CD8-positive, alpha-beta memory T cell (primary cell): ENCODE data around the gene ODAD3. TPM values are rescaled to one million over a fixed set of nuclear protein-coding genes. Genes with fewer than 3 reads are reported as not detected.
"Not testable (repeated sequence)": the region's sequence is repeated elsewhere in the genome, so short reads cannot be mapped to it uniquely, and the experiment has no call there.

Experiments
- CTCF ChIA-PET: fragments of 350-600 bp; sonication (Branson Sonifier 250); formaldehyde crosslinking; loops from one replicate; lab custom pipeline; 2021; ENCODE audit warnings: antibody characterized with exemption; lab: Charles Lee
- POLR2A ChIA-PET: fragments of 350-600 bp; sonication (Branson Sonifier 250); formaldehyde crosslinking; loops from one replicate; lab custom pipeline; 2021; ENCODE audit warnings: antibody characterized with exemption; lab: Charles Lee
- DNase-seq, 5 donors: peaks; one replicate each; pipeline versions ENCODE4 v3.0.0 to v3.0.0-alpha.2; 2020 to 2022; ENCODE audit warnings: mixed read lengths in 1 of 5
- H3K27ac ChIP-seq: one replicate; pipeline ENCODE4 v1.7.0; 2013; ENCODE audit warnings: low read depth, mild to moderate bottlenecking, low read length, moderate library complexity
- H3K27me3 ChIP-seq: 2 replicates; pipeline ENCODE4 v1.7.0; 2013; ENCODE audit warnings: low read length, mild to moderate bottlenecking; ENCODE audit not compliant: insufficient read depth, poor library complexity, severe bottlenecking
- H3K36me3 ChIP-seq: 2 replicates; pipeline ENCODE4 v1.7.0; 2013; ENCODE audit warnings: mild to moderate bottlenecking, low read length, moderate library complexity; ENCODE audit not compliant: insufficient read depth
- H3K4me1 ChIP-seq: 2 replicates; pipeline ENCODE4 v1.7.0; 2013; ENCODE audit warnings: mild to moderate bottlenecking, low read length, moderate library complexity; ENCODE audit not compliant: insufficient read depth
- H3K4me3 ChIP-seq: 2 replicates; pipeline ENCODE4 v1.7.0; 2013; ENCODE audit warnings: mild to moderate bottlenecking, low read length
- H3K9me3 ChIP-seq: 2 replicates; pipeline ENCODE4 v1.7.0; 2013; ENCODE audit warnings: mild to moderate bottlenecking, low read length
- H3K27ac Mint-ChIP-seq, 8 donors: one replicate each; pipeline ENCODE4 v1.8.0; 2020 to 2021; ENCODE audit warnings: mixed read lengths in 8 of 8, mild to moderate bottlenecking in 6 of 8, inconsistent platforms in 3 of 8, moderate library complexity in 3 of 8
- H3K27me3 Mint-ChIP-seq, 2 donors: one replicate each; pipeline ENCODE4 v1.8.0; 2020 to 2021; ENCODE audit warnings: mixed read lengths in 2 of 2, mild to moderate bottlenecking in 1 of 2, moderate library complexity in 1 of 2
- H3K36me3 Mint-ChIP-seq, 3 donors: one replicate each; pipeline ENCODE4 v1.8.0; 2020 to 2021; ENCODE audit warnings: mixed read lengths in 3 of 3, inconsistent platforms in 1 of 3, mild to moderate bottlenecking in 1 of 3
- H3K4me1 Mint-ChIP-seq, 3 donors: one replicate each; pipeline ENCODE4 v1.8.0; 2020 to 2021; ENCODE audit warnings: mixed read lengths in 3 of 3, inconsistent platforms in 1 of 3, mild to moderate bottlenecking in 1 of 3
- H3K4me3 Mint-ChIP-seq, 7 donors: one replicate each; pipeline ENCODE4 v1.8.0; 2020 to 2021; ENCODE audit warnings: mixed read lengths in 7 of 7, mild to moderate bottlenecking in 6 of 7, moderate library complexity in 4 of 7, inconsistent platforms in 2 of 7
- H3K9me3 Mint-ChIP-seq, 5 donors: one replicate each; pipeline ENCODE4 v1.8.0; 2020 to 2022; ENCODE audit warnings: mixed read lengths in 5 of 5, mild to moderate bottlenecking in 3 of 5, moderate library complexity in 2 of 5, inconsistent platforms in 1 of 5
- polyA plus RNA-seq: library from polyadenylated mRNA; unstranded; fragments of 300-500 nt; fragmentation: Illumina TruSeq; gene quantifications from one replicate; pipeline ENCODE4 v1.2.3, GENCODE V29; 2021
- total RNA-seq, 2 experiments: library from RNA; stranded (reverse); gene quantifications; one replicate each; pipeline ENCODE4 v1.2.3, GENCODE V29; 2021

Gene ODAD3
- total and polyA plus RNA-seq, 3 experiments from 2014 or later, result 0.11 to 0.24 TPM; not detected in 1

GRCh38 chr19:11444059-11444458 is 9.1 kb upstream of the ODAD3 start:
- H3K27ac Mint-ChIP-seq, result no peak overlapping the region
- no peak for DNase-seq
- CTCF ChIA-PET, result interaction anchor here (1.0 to 1.6 kb wide), 3 partner anchors 63 to 306 kb away, joined by 3 to 4 read pairs (median 3); no protein-coding TSS in a partner anchor
- H3K27me3 Mint-ChIP-seq, result no peaks in the 10 kb centered on the region
- no peaks in the 10 kb centered on the region for H3K4me1 ChIP-seq
- no peaks in the 10 kb centered on the region for H3K9me3 ChIP-seq
- H3K36me3 Mint-ChIP-seq, result peaks cover 3 to 78% (median 3%) of the 10 kb centered on the region in 3 donors
- H3K4me3 Mint-ChIP-seq, result no peak overlapping the region
- no peak overlapping the region for H3K27ac ChIP-seq
- H3K36me3 ChIP-seq, result peaks cover 21% of the 10 kb centered on the region
- H3K4me3 ChIP-seq, result no peak overlapping the region
- H3K4me1 Mint-ChIP-seq, result peaks cover 0 to 12% (median 8%) of the 10 kb centered on the region in 3 donors
- POLR2A ChIA-PET, result no interaction called here
- H3K27me3 ChIP-seq, result no peaks in the 10 kb centered on the region
- no peaks in the 10 kb centered on the region for H3K9me3 Mint-ChIP-seq

- Histone ChIP-seq H3K27ac (no peak overlapping the region), H3K27me3 (no peaks in the 10 kb centered on the region), H3K4me3 (no peak overlapping the region), H3K4me1 (peaks cover 19% of the 10 kb centered on the region), H3K36me3 (peaks cover 29% of the 10 kb centered on the region), H3K9me3 (no peaks in the 10 kb centered on the region)
- CTCF ChIA-PET, result no interaction called here
- Mint-ChIP-seq H3K27ac (peak overlapping the region in 2 of 8 donors; percentile 54 to 85), H3K4me3 (peak overlapping the region in 4 of 7 donors; percentile 57 to 92 (median 69)), H3K4me1 (peaks cover 28 to 38% (median 32%) of the 10 kb centered on the region in 3 donors), H3K27me3 (peaks cover 0 to 4% of the 10 kb centered on the region in 2 donors), H3K9me3 (no peaks in the 10 kb centered on the region), H3K36me3 (peaks cover 3 to 60% (median 7%) of the 10 kb centered on the region in 3 donors)
- DNase-seq, result no peak
- POLR2A ChIA-PET, result no interaction called here
These were observed 3.0 kb upstream of the ODAD3 start for GRCh38 chr19:11437955-11438354.

DNA sequence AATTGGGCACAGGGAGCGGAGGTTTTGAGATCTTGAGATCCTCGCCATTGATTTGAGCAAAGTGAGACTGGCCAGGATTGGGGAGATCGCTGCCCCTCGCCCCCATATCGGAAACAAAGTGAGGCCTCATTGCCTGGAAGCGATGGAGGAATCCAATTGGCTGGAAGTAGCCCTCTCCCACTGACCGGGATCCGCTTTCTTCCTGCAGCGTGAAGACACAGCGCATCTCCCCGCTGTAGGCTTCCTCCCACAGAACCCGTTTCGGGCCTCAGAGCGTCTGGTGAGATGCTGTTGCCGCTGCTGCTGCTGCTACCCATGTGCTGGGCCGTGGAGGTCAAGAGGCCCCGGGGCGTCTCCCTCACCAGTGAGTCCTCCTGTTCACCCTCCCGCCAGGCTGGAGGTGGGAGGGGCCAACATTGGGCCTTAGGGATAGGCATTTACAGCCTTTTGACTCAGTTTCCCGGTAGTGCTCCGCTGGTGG is 952 bp upstream of the ODAD3 start:
- CTCF ChIA-PET, result interaction anchor here (0.6 to 2.4 kb wide), 11 partner anchors 12 to 253 kb away, joined by 3 to 19 read pairs (median 4); partner anchors contain the start of gene SWSAP1

DNA sequence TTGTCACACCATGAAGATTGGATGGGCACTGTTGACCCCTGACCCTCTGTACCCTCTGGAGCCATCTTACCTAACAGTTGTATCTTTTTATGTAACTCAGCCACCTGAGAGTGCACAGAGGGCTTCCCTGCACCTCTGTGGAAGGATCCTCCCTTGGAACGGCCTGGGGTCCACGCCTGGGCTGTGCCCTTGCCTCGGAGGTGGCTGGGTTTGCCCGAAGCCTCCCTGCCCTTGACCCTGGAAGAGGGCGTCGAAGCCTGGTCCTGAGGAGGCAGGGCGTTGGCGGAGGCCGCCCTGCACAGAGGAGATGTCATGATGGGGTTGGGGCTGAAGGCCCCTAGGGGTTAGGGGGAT is 241 bp downstream of the ODAD3 start:
- peak overlapping the region; percentile 95 for H3K4me3 ChIP-seq
- POLR2A ChIA-PET, result interaction anchor here (0.5 to 1.8 kb wide), 4 partner anchors 52 to 1068 kb away, joined by 5 to 17 read pairs (median 10); partner anchors contain the start of gene SWSAP1
- H3K27me3 Mint-ChIP-seq, result peaks cover 7% of the 10 kb centered on the region in 2 donors

More for the DNA sequence above, 952 bp upstream of the ODAD3 start:
- peaks cover 0 to 41% (median 5%) of the 10 kb centered on the region in 3 donors for H3K36me3 Mint-ChIP-seq
- Histone ChIP-seq H3K27me3 (no peaks in the 10 kb centered on the region), H3K27ac (peak overlapping the region; percentile 83), H3K36me3 (peaks cover 17% of the 10 kb centered on the region), H3K4me3 (peak overlapping the region; percentile 95), H3K9me3 (no peaks in the 10 kb centered on the region), H3K4me1 (peaks cover 19% of the 10 kb centered on the region)
- H3K27me3 Mint-ChIP-seq, result peaks cover 0 to 4% of the 10 kb centered on the region in 2 donors
- DNase-seq, result no peak
- peak overlapping the region; percentile 92 to 100 (median 99) for H3K4me3 Mint-ChIP-seq
- POLR2A ChIA-PET, result interaction anchor here (0.6 to 1.8 kb wide), 5 partner anchors 16 to 61 kb away, joined by 4 to 17 read pairs (median 5); partner anchors contain the start of gene SWSAP1
- H3K9me3 Mint-ChIP-seq, result no peaks in the 10 kb centered on the region
- peak overlapping the region; percentile 91 to 99 (median 98) for H3K27ac Mint-ChIP-seq
- H3K4me1 Mint-ChIP-seq, result peaks cover 22 to 32% (median 27%) of the 10 kb centered on the region in 3 donors

GRCh38 chr19:11433526-11433925 is 1.4 kb downstream of the ODAD3 start:
- DNase-seq, H3K9me3 Mint-ChIP-seq, H3K9me3 ChIP-seq, H3K27ac ChIP-seq, H3K27me3 Mint-ChIP-seq, H3K4me3 ChIP-seq, H3K27me3 ChIP-seq, POLR2A ChIA-PET: not testable (repeated sequence)
- Mint-ChIP-seq H3K4me3 (peak overlapping the region in 2 of 7 donors; percentile 18 to 19), H3K36me3 (peaks cover 0 to 26% (median 5%) of the 10 kb centered on the region in 3 donors), H3K4me1 (peaks cover 20 to 32% (median 26%) of the 10 kb centered on the region in 3 donors), H3K27ac (peak overlapping the region in 1 of 8 donors; percentile 71)
- CTCF ChIA-PET, result interaction anchor here (2.4 kb wide), 1 partner anchor 50 kb away, joined by 6 read pairs; no protein-coding TSS in a partner anchor
- peaks cover 19% of the 10 kb centered on the region for H3K4me1 ChIP-seq
- peaks cover 15% of the 10 kb centered on the region for H3K36me3 ChIP-seq

More for the DNA sequence above, 241 bp downstream of the ODAD3 start:
- Mint-ChIP-seq H3K4me1 (peaks cover 20 to 32% (median 26%) of the 10 kb centered on the region in 3 donors), H3K27ac (peak overlapping the region; percentile 88 to 99 (median 96)), H3K4me3 (peak overlapping the region; percentile 92 to 100 (median 99)), H3K9me3 (no peaks in the 10 kb centered on the region), H3K36me3 (peaks cover 0 to 32% (median 5%) of the 10 kb centered on the region in 3 donors)
- peak overlapping the region; percentile 83 for H3K27ac ChIP-seq
- peaks cover 15% of the 10 kb centered on the region for H3K36me3 ChIP-seq
- CTCF ChIA-PET, result interaction anchor here (1.0 to 2.4 kb wide), 9 partner anchors 14 to 717 kb away, joined by 3 to 19 read pairs (median 3); partner anchors contain the start of genes DNM2 and SWSAP1
- H3K4me1 ChIP-seq, result peaks cover 19% of the 10 kb centered on the region
- no peaks in the 10 kb centered on the region for H3K27me3 ChIP-seq
- no peak for DNase-seq
- H3K9me3 ChIP-seq, result no peaks in the 10 kb centered on the region

DNA sequence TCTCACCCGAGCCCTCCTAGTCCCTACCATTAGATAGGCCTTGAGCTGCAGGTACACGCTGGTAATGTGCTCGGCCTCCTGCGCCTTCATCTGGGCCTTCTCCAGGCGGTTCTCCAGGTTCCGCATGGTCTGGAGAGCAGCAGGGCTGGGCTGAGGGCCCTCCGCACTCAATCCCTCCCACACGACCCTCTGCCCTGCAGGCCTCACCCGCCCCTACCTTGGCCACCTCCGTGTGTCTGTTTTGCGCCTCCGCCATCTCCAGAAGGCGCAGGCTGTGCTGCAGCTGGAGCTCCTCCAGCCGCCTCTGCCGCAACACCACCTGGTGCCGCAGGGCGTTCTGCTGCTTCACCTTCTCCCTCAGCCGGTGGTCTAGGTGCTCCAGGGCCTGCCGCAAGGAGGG is 8.3 kb downstream of the ODAD3 start:
- Histone ChIP-seq H3K27me3 (peaks cover 17% of the 10 kb centered on the region), H3K27ac (no peak overlapping the region), H3K9me3 (no peaks in the 10 kb centered on the region), H3K36me3 (no peaks in the 10 kb centered on the region), H3K4me1 (peaks cover 21% of the 10 kb centered on the region), H3K4me3 (no peak overlapping the region)
- Mint-ChIP-seq H3K27ac (no peak overlapping the region), H3K4me3 (no peak overlapping the region), H3K36me3 (no peaks in the 10 kb centered on the region), H3K4me1 (peaks cover 15 to 23% (median 18%) of the 10 kb centered on the region in 3 donors), H3K27me3 (peaks cover 24 to 29% of the 10 kb centered on the region in 2 donors), H3K9me3 (no peaks in the 10 kb centered on the region)
- ChIA-PET POLR2A (no interaction called here), CTCF (no interaction called here)
- DNase-seq, result no peak

- no peaks in the 10 kb centered on the region for H3K9me3 Mint-ChIP-seq
- POLR2A ChIA-PET, result no interaction called here
- Histone ChIP-seq H3K9me3 (no peaks in the 10 kb centered on the region), H3K27ac (no peak overlapping the region), H3K36me3 (no peaks in the 10 kb centered on the region), H3K4me3 (no peak overlapping the region), H3K27me3 (peaks cover 24% of the 10 kb centered on the region), H3K4me1 (peaks cover 29% of the 10 kb centered on the region)
- peaks cover 31 to 37% of the 10 kb centered on the region in 2 donors for H3K27me3 Mint-ChIP-seq
- CTCF ChIA-PET, result no interaction called here
- no peaks in the 10 kb centered on the region for H3K36me3 Mint-ChIP-seq
- peaks cover 22 to 31% (median 26%) of the 10 kb centered on the region in 3 donors for H3K4me1 Mint-ChIP-seq
- H3K4me3 Mint-ChIP-seq, result no peak overlapping the region
- H3K27ac Mint-ChIP-seq, result peak overlapping the region in 1 of 8 donors; percentile 86
- no peak for DNase-seq
These were observed 9.0 kb downstream of the ODAD3 start for GRCh38 chr19:11425719-11426457.
